ENCODE data around the gene ADAD1.

DNA sequence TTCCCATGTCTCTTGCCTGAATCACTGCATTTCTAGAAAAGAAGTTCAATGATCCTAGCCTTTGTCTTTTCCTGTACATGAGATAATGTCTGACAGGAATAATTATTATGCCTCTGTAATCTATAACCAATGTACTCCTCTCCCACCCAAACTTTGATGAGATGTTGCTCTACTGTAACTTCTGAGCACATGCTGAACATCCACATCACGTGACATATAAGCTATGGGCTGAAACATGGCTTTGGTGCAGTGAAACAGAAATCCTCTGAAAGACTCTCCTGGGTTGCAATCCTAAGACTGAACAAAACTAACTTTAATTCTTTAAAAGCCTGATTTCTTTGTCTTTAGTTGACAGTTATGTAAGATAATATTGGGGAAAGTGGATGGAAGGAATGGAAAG lies 1.5 kb upstream of the ADAD1 start:
- TF ChIP-seq, protein P1, sequence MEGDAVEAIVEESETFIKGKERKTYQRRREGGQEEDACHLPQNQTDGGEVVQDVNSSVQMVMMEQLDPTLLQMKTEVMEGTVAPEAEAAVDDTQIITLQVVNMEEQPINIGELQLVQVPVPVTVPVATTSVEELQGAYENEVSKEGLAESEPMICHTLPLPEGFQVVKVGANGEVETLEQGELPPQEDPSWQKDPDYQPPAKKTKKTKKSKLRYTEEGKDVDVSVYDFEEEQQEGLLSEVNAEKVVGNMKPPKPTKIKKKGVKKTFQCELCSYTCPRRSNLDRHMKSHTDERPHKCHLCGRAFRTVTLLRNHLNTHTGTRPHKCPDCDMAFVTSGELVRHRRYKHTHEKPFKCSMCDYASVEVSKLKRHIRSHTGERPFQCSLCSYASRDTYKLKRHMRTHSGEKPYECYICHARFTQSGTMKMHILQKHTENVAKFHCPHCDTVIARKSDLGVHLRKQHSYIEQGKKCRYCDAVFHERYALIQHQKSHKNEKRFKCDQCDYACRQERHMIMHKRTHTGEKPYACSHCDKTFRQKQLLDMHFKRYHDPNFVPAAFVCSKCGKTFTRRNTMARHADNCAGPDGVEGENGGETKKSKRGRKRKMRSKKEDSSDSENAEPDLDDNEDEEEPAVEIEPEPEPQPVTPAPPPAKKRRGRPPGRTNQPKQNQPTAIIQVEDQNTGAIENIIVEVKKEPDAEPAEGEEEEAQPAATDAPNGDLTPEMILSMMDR (IDR thresholded peaks at IDR 0.05), result no peak
- no peak for TF ChIP-seq POLR2A (IDR thresholded peaks at IDR 0.05)
